Testis (tissue), 2 donors: ENCODE results near the gene ZNF488.

ENCODE experiments used
- CTCF ChIP-seq, 3 experiments: fragments of 450-650 bp in 2 of 3; fragments of 200-600 bp in 1 of 3; sonication (generic) in 1 of 3; IDR thresholded peaks; one replicate each; pipeline ENCODE4 v1.5.1; 2016 to 2019; ENCODE audit warnings: antibody characterized with exemption in 3 of 3, mild to moderate bottlenecking in 2 of 3, moderate library complexity in 1 of 3
- POLR2A ChIP-seq: fragments of 450-650 bp; IDR thresholded peaks from one replicate; pipeline ENCODE4 v1.6.1; 2017; ENCODE audit warnings: antibody characterized with exemption, mild to moderate bottlenecking, moderate library complexity

GRCh38 chr10:47357911-47358310, 26.2 kb downstream of the ZNF488 start:
- TF ChIP-seq CTCF (IDR thresholded peaks at IDR 0.05) (no peak), POLR2A (no peak)
